Osteoblast (primary cell): ENCODE results near the gene WSCD2. TPM values are rescaled to one million over a fixed set of nuclear protein-coding genes. Genes with fewer than 3 reads are reported as not detected.

ENCODE experiments used
- DNase-seq: peaks from one replicate; pipeline ENCODE4 v3.0.0; 2011; ENCODE audit warnings: low spot score, mixed read lengths; ENCODE audit not compliant: insufficient read length; ENCODE audit errors: missing footprints
- H2AFZ ChIP-seq: 2 replicates; pipeline ENCODE4 v1.6.0; 2011; ENCODE audit warnings: mild to moderate bottlenecking, low read length
- H3K27ac ChIP-seq: 2 replicates; pipeline ENCODE4 v1.5.1; 2011; ENCODE audit warnings: mild to moderate bottlenecking, low read depth, low read length, moderate library complexity
- H3K27me3 ChIP-seq: 2 replicates; pipeline ENCODE4 v1.6.0; 2012; ENCODE audit warnings: mild to moderate bottlenecking, control low read depth, inconsistent platforms, low read length, moderate library complexity; ENCODE audit not compliant: insufficient read depth
- H3K36me3 ChIP-seq: 2 replicates; pipeline ENCODE4 v1.5.1; 2011; ENCODE audit warnings: mild to moderate bottlenecking, low read length, control low read depth, moderate library complexity; ENCODE audit not compliant: insufficient read depth
- H3K4me1 ChIP-seq: 2 replicates; pipeline ENCODE4 v1.5.1; 2011; ENCODE audit warnings: mild to moderate bottlenecking, low read length, control low read depth, moderate library complexity; ENCODE audit not compliant: insufficient read depth
- H3K4me2 ChIP-seq: 2 replicates; pipeline ENCODE4 v1.6.0; 2011; ENCODE audit warnings: mild to moderate bottlenecking, low read length; ENCODE audit not compliant: insufficient read depth
- H3K4me3 ChIP-seq: fragments of 200-600 bp; sonication (generic); 3 replicates; pipeline ENCODE4 v1.5.1; 2012; ENCODE audit warnings: mild to moderate bottlenecking, low read length, inconsistent platforms; ENCODE audit not compliant: insufficient read depth
- H3K79me2 ChIP-seq: 2 replicates; pipeline ENCODE4 v1.6.0; 2012; ENCODE audit warnings: mild to moderate bottlenecking, low read length, control low read depth, inconsistent platforms; ENCODE audit not compliant: insufficient read depth
- H3K9me3 ChIP-seq: 2 replicates; pipeline ENCODE4 v1.5.1; 2011; ENCODE audit warnings: low read depth, low read length, control low read depth
- H4K20me1 ChIP-seq: 2 replicates; pipeline ENCODE4 v1.6.0; 2012; ENCODE audit warnings: mild to moderate bottlenecking, low read length, control low read depth; ENCODE audit not compliant: insufficient read depth
- total RNA-seq: library from RNA; depleted of rRNA; stranded (reverse); fragments of >200 nt; gene quantifications from 2 replicates; pipeline ENCODE4 v1.2.3, GENCODE V29; 2012
- TF ChIP-seq, protein P1 (sequence below): IDR thresholded peaks from 2 replicates; pipeline ENCODE4 v1.5.1; 2011; ENCODE audit warnings: mild to moderate bottlenecking, low read depth, low read length, moderate library complexity; ENCODE audit errors: extremely low read depth

WSCD2 gene
- total RNA-seq, 1 donor: 0.36 TPM

DNA sequence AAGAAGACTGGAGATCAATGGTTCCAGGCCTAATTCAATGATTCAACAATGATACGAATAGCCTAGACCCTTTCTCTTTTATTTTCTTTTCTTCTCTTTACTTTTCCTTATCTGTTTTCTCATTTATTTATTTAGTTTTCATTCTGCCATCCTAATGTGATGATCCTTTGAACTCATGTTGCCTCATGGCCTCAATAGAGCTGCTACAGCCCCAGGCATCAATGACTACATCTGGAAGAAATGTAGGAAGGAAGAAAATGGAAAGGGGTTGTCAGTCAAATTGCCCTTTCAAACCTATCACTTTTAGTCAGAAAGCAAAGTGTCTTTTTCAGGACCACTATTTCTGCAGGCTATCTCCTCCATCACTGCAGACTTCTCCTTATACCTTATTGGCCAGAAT, 140.1 kb downstream of the WSCD2 start:
- TF ChIP-seq, protein P1, sequence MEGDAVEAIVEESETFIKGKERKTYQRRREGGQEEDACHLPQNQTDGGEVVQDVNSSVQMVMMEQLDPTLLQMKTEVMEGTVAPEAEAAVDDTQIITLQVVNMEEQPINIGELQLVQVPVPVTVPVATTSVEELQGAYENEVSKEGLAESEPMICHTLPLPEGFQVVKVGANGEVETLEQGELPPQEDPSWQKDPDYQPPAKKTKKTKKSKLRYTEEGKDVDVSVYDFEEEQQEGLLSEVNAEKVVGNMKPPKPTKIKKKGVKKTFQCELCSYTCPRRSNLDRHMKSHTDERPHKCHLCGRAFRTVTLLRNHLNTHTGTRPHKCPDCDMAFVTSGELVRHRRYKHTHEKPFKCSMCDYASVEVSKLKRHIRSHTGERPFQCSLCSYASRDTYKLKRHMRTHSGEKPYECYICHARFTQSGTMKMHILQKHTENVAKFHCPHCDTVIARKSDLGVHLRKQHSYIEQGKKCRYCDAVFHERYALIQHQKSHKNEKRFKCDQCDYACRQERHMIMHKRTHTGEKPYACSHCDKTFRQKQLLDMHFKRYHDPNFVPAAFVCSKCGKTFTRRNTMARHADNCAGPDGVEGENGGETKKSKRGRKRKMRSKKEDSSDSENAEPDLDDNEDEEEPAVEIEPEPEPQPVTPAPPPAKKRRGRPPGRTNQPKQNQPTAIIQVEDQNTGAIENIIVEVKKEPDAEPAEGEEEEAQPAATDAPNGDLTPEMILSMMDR: no peak
- Histone ChIP-seq H3K4me3 (no peak overlapping the region), H3K79me2 (no peaks in the 10 kb centered on the region), H3K27me3 (peaks cover 2% of the 10 kb centered on the region), H3K9me3 (no peaks in the 10 kb centered on the region), H3K4me2 (no peak overlapping the region), H3K27ac (no peak overlapping the region), H3K36me3 (no peaks in the 10 kb centered on the region), H2AFZ (no peak overlapping the region), H3K4me1 (no peaks in the 10 kb centered on the region), H4K20me1 (no peaks in the 10 kb centered on the region)
- no peak for DNase-seq

DNA sequence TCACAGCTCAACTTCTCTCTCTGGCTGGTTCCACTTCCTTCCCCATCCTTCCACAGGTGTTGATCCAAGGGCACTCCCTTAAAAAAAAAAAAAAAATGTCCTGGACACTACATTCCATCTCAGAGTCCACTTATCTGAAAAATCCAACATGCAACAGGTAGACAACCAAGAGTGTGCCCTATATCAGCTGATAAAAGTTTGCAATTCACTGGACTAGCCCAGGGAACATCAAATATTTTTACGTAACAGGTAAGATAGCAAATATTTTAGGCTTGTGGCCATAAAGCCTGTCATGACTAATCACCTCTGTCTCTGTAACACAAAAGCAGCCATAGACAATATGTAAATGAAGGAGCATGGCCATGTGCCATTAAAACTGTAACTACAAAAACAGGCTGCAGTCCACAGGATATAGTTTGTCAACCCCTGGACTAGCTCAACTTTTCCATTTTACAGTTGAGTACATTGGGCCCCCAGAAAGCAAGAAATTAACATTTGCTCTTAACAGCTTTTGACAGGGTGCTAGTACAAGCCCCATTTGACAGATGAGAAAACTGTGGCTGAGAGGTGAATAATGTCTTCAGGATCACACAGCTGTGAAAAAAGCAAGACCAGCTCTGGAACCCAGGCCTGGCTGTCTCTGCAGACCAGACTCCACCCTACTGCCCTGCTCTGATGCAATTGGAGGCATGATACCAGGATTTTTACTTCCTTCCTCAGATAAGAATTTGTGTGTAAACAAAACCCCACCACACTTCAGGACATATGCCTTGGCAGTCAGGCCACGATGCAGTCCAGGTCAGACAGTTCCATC, 141.2 kb downstream of the WSCD2 start:
- no peaks in the 10 kb centered on the region for H4K20me1 ChIP-seq
- H2AFZ ChIP-seq: no peak overlapping the region
- no peaks in the 10 kb centered on the region for H3K36me3 ChIP-seq
- H3K4me1 ChIP-seq: no peaks in the 10 kb centered on the region
- H3K27me3 ChIP-seq: peaks cover 2% of the 10 kb centered on the region
- H3K27ac ChIP-seq: no peak overlapping the region
- H3K9me3 ChIP-seq: no peaks in the 10 kb centered on the region
- no peaks in the 10 kb centered on the region for H3K79me2 ChIP-seq
- no peak overlapping the region for H3K4me3 ChIP-seq
- no peak for DNase-seq
- TF ChIP-seq, protein P1: no peak
- H3K4me2 ChIP-seq: no peak overlapping the region

DNA sequence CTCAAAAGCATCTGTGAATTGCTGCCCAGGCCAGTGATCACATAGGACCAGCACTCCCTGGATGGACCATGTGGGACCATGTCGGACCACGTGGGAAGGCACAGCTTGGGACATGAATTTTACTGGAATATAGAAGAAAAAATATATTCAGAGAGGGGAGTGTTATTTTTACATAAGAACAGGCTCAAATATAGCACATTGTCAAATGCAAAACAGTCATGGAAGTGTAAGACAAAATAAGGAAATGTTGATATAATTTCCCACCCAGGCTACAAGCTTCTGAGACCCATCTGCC, 141.7 kb downstream of the WSCD2 start:
- H2AFZ ChIP-seq: no peak overlapping the region
- no peak for DNase-seq
- no peak overlapping the region for H3K27ac ChIP-seq
- TF ChIP-seq, protein P1: no peak
- no peaks in the 10 kb centered on the region for H3K79me2 ChIP-seq
- no peaks in the 10 kb centered on the region for H3K36me3 ChIP-seq
- no peak overlapping the region for H3K4me2 ChIP-seq
- H3K4me3 ChIP-seq: no peak overlapping the region
- no peaks in the 10 kb centered on the region for H3K9me3 ChIP-seq
- H3K27me3 ChIP-seq: peaks cover 2% of the 10 kb centered on the region
- H4K20me1 ChIP-seq: no peaks in the 10 kb centered on the region
- no peaks in the 10 kb centered on the region for H3K4me1 ChIP-seq

DNA sequence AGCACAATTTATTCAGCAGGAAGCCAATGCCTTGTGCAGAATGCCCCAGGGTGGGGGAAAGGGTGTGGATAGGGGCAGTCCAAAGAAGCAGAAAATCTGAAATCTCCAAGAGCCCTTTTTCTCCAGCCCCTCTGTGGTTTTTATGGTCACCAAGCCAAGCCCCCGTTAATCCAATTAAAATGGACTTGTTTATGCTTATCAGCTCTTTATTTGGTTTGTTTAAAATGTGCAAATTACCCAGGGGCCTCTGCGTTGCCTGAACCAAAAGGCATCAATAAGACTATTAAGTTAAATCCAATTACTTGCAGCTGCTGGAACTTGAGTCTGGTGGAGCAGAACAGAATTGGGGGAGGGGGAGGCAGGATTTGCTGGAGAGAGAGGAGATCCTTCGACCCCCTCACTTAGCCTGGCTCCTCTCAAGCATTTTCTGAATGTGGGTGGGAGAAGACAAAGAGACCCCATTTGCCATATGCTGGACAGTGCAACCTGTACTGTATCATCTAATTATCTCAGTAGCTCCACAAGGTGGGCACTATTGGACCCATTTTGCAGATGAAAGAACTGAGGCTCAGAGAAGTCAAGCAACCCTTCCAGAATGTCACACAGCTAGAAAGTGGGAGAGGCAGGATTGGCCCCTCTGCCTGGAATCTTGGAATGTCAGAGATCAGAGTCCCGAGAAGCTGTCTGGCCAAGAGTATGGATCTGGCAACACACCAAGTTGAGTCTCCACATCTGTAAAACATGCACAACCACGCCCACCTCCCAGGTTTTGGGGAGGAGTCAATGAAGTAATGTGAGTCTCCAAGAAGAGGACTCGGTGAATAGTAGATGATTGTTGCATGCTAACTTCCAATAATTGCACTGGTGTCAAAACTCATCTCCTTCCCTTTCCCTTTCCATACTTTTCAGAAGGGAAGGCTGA, 143.1 kb downstream of the WSCD2 start:
- Histone ChIP-seq H4K20me1 (no peaks in the 10 kb centered on the region), H3K79me2 (no peaks in the 10 kb centered on the region), H3K4me2 (no peak overlapping the region), H3K4me1 (no peaks in the 10 kb centered on the region), H3K27me3 (peaks cover 2% of the 10 kb centered on the region), H3K4me3 (no peak overlapping the region), H3K9me3 (no peaks in the 10 kb centered on the region), H3K36me3 (no peaks in the 10 kb centered on the region), H3K27ac (no peak overlapping the region), H2AFZ (no peak overlapping the region)
- no peak for DNase-seq
- TF ChIP-seq, protein P1: no peak
